ENCODE measurements around the gene NRP2. TPM values are rescaled to one million over a fixed set of nuclear protein-coding genes. Genes with fewer than 3 reads are reported as not detected.

NRP2 gene
- total and polyA plus RNA-seq, 2 donors (not counting 1 experiment from before 2014, with no cell fraction given): 16.6 to 28.7 TPM

DNA sequence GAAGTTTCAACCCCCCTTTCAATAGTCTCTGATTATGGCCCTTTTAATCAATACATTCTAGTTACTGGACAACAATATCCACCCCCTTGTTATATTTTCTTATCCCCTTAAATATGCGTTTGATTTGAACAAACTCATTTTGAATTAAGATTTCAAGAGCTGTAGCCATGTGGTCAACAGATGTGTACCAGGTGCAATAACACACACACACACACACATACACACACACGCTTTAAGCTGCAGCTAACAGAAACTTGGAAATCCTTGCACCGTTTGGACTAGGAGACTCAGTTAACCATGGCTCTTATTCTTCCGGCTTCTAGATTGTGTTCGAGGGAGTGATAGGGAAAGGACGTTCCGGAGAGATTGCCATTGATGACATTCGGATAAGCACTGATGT is 82.8 kb downstream of the NRP2 start:
- no peaks in the 10 kb centered on the region for H3K36me3 ChIP-seq (ENCODE audit: control insufficient read depth, insufficient read depth, low read length)
- H3K27me3 ChIP-seq (ENCODE audit: control insufficient read depth, insufficient read depth, low read length): no peaks in the 10 kb centered on the region
- TF ChIP-seq EZH2 (IDR thresholded peaks at IDR 0.05; ENCODE audit: low read length, missing control alignments): no peak
- TF ChIP-seq, protein P1, sequence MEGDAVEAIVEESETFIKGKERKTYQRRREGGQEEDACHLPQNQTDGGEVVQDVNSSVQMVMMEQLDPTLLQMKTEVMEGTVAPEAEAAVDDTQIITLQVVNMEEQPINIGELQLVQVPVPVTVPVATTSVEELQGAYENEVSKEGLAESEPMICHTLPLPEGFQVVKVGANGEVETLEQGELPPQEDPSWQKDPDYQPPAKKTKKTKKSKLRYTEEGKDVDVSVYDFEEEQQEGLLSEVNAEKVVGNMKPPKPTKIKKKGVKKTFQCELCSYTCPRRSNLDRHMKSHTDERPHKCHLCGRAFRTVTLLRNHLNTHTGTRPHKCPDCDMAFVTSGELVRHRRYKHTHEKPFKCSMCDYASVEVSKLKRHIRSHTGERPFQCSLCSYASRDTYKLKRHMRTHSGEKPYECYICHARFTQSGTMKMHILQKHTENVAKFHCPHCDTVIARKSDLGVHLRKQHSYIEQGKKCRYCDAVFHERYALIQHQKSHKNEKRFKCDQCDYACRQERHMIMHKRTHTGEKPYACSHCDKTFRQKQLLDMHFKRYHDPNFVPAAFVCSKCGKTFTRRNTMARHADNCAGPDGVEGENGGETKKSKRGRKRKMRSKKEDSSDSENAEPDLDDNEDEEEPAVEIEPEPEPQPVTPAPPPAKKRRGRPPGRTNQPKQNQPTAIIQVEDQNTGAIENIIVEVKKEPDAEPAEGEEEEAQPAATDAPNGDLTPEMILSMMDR (conservative IDR thresholded peaks at IDR 0.05 in 1 of 2, IDR thresholded peaks at IDR 0.05 in 1 of 2; ENCODE audit: low read depth in 1 of 2, low read length in 2 of 2): no peak
- H3K79me2 ChIP-seq (ENCODE audit: control insufficient read depth, insufficient read depth, low read length): no peaks in the 10 kb centered on the region
- H2AFZ ChIP-seq (ENCODE audit: low read length): no peak overlapping the region
- H3K27ac ChIP-seq (ENCODE audit: insufficient read depth, low read length): no peak overlapping the region
- H3K4me3 ChIP-seq (replicated peaks in 1 of 4; ENCODE audit: control extremely low read depth in 1 of 4, insufficient read depth in 1 of 4, low read depth in 3 of 4, low read length in 4 of 4): no peak overlapping the region
- peak in 1 of 2 donors; percentile 24 for DNase-seq (ENCODE audit: low read depth in 2 of 2)
- H3K9ac ChIP-seq (ENCODE audit: insufficient read depth, low read length): no peak overlapping the region
- peaks cover 5% of the 10 kb centered on the region for H3K4me1 ChIP-seq (ENCODE audit: control insufficient read depth, extremely low read depth, insufficient read depth, low read length)
- no peaks in the 10 kb centered on the region for H4K20me1 ChIP-seq (ENCODE audit: control insufficient read depth, extremely low read depth, insufficient read depth, low read length)
- no peaks in the 10 kb centered on the region for H3K9me3 ChIP-seq (ENCODE audit: control insufficient read depth, insufficient read depth, low read depth, low read length)
- no peak overlapping the region for H3K4me2 ChIP-seq (ENCODE audit: extremely low read depth, insufficient read depth, low read length)

DNA sequence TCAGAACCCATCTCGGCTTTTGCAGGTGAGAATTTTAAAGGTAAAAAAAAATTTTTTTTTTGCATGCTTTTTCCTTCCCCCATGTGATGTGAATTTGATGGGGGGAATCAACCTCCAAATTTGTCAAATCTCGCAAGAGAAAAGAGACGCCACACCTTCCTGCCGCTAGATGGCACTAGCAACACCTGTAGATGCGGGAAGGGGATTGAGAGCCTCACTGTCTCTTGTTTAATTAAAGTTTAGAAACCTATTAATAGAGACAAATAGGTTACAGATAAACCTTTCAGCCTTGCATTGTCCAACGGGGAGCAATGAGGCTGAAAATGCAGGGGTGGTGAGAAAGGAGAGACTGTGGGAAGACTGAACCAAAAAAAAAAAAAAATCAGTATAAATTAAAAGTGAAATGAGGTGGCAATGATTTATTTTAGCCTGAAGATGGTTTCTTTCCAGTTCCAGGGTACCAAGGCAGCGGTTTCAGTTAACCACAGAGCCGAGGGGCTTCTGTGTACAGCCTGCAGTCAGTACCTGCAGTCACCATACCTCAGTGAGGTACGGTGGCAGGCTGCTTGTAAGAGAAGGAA is 84.6 kb downstream of the NRP2 start:
- Histone ChIP-seq H3K9me3 (ENCODE audit: control insufficient read depth, insufficient read depth, low read depth, low read length) (no peaks in the 10 kb centered on the region), H2AFZ (ENCODE audit: low read length) (no peak overlapping the region), H3K36me3 (ENCODE audit: control insufficient read depth, insufficient read depth, low read length) (no peaks in the 10 kb centered on the region), H3K27me3 (ENCODE audit: control insufficient read depth, insufficient read depth, low read length) (no peaks in the 10 kb centered on the region), H3K4me1 (ENCODE audit: control insufficient read depth, extremely low read depth, insufficient read depth, low read length) (peaks cover 13% of the 10 kb centered on the region), H3K79me2 (ENCODE audit: control insufficient read depth, insufficient read depth, low read length) (no peaks in the 10 kb centered on the region), H3K9ac (ENCODE audit: insufficient read depth, low read length) (no peak overlapping the region), H3K27ac (ENCODE audit: insufficient read depth, low read length) (no peak overlapping the region), H3K4me3 (replicated peaks in 1 of 4; ENCODE audit: control extremely low read depth in 1 of 4, insufficient read depth in 1 of 4, low read depth in 3 of 4, low read length in 4 of 4) (no peak overlapping the region), H3K4me2 (ENCODE audit: extremely low read depth, insufficient read depth, low read length) (no peak overlapping the region), H4K20me1 (ENCODE audit: control insufficient read depth, extremely low read depth, insufficient read depth, low read length) (no peaks in the 10 kb centered on the region)
- peak; percentile 59 to 77 for DNase-seq (ENCODE audit: low read depth in 2 of 2)
- no peak for TF ChIP-seq EZH2 (IDR thresholded peaks at IDR 0.05; ENCODE audit: low read length, missing control alignments)
- TF ChIP-seq, protein P1 (conservative IDR thresholded peaks at IDR 0.05 in 1 of 2, IDR thresholded peaks at IDR 0.05 in 1 of 2; ENCODE audit: low read depth in 1 of 2, low read length in 2 of 2): peak; percentile 96 to 99

DNA sequence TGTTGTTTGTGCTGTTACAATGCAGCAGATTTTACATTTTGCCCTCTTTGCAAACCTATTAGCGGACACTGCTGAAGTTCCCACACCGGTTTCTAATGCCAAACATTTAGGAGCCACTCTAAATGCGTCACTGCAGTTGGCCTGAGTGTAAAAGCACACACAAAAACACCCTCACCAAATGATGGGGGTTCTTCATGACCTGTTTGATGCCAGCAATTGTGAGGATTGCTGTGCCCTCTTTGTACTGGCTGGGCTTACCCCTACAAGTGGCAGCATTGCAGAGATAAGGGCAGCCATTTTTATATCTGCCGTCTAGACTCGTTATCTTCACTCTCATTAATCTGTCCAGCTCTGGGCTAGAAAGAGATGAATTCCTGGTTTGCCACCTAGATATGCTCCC is 85.3 kb downstream of the NRP2 start:
- no peaks in the 10 kb centered on the region for H3K9me3 ChIP-seq (ENCODE audit: control insufficient read depth, insufficient read depth, low read depth, low read length)
- no peak overlapping the region for H3K4me3 ChIP-seq (replicated peaks in 1 of 4; ENCODE audit: control extremely low read depth in 1 of 4, insufficient read depth in 1 of 4, low read depth in 3 of 4, low read length in 4 of 4)
- H3K9ac ChIP-seq (ENCODE audit: insufficient read depth, low read length): no peak overlapping the region
- no peaks in the 10 kb centered on the region for H4K20me1 ChIP-seq (ENCODE audit: control insufficient read depth, extremely low read depth, insufficient read depth, low read length)
- no peak for DNase-seq (ENCODE audit: low read depth in 2 of 2)
- H3K27ac ChIP-seq (ENCODE audit: insufficient read depth, low read length): no peak overlapping the region
- peaks cover 13% of the 10 kb centered on the region for H3K4me1 ChIP-seq (ENCODE audit: control insufficient read depth, extremely low read depth, insufficient read depth, low read length)
- H2AFZ ChIP-seq (ENCODE audit: low read length): no peak overlapping the region
- no peaks in the 10 kb centered on the region for H3K36me3 ChIP-seq (ENCODE audit: control insufficient read depth, insufficient read depth, low read length)
- no peak overlapping the region for H3K4me2 ChIP-seq (ENCODE audit: extremely low read depth, insufficient read depth, low read length)
- no peak for TF ChIP-seq EZH2 (IDR thresholded peaks at IDR 0.05; ENCODE audit: low read length, missing control alignments)
- TF ChIP-seq, protein P1 (conservative IDR thresholded peaks at IDR 0.05 in 1 of 2, IDR thresholded peaks at IDR 0.05 in 1 of 2; ENCODE audit: low read depth in 1 of 2, low read length in 2 of 2): no peak
- no peaks in the 10 kb centered on the region for H3K27me3 ChIP-seq (ENCODE audit: control insufficient read depth, insufficient read depth, low read length)
- no peaks in the 10 kb centered on the region for H3K79me2 ChIP-seq (ENCODE audit: control insufficient read depth, insufficient read depth, low read length)

Data from fibroblast of lung (primary cell).